Fibroblast of lung (primary cell): Measurements from ENCODE around the gene STX1B.

Experiments
- CTCF ChIP-seq, 2 donors: IDR thresholded peaks in 1 of 2; conservative IDR thresholded peaks in 1 of 2; 1 replicate in 1 of 2; 2 replicates in 1 of 2; pipeline ENCODE4 v1.5.1; 2011 to 2012; ENCODE audit warnings: low read length in 2 of 2, control low read depth in 1 of 2, inconsistent platforms in 1 of 2, low read depth in 1 of 2, mild to moderate bottlenecking in 1 of 2
- EZH2 ChIP-seq: IDR thresholded peaks from 2 replicates; pipeline ENCODE4 v1.5.1; 2012; ENCODE audit warnings: low read length, control low read depth, mild to moderate bottlenecking; ENCODE audit errors: missing control alignments

- no peak for TF ChIP-seq CTCF (conservative IDR thresholded peaks at IDR 0.05 in 1 of 2, IDR thresholded peaks at IDR 0.05 in 1 of 2; ENCODE audit: low read depth in 1 of 2, low read length in 2 of 2)
- no peak for TF ChIP-seq EZH2
Observed at GRCh38 chr16:30947541-30947858, 62.9 kb downstream of the STX1B start.
